IgD-negative memory B cell (primary cell): ENCODE measurements around the gene ZDHHC24. TPM values are rescaled to one million over a fixed set of nuclear protein-coding genes. Genes with fewer than 3 reads are reported as not detected.

Source experiments
- H3K27ac Mint-ChIP-seq, 3 donors: one replicate each; pipeline ENCODE4 v1.8.0; 2020 to 2022; ENCODE audit warnings: mild to moderate bottlenecking in 3 of 3, mixed read lengths in 3 of 3, moderate library complexity in 1 of 3
- H3K27me3 Mint-ChIP-seq: one replicate; pipeline ENCODE4 v1.8.0; 2021; ENCODE audit warnings: mixed read lengths
- H3K36me3 Mint-ChIP-seq: one replicate; pipeline ENCODE4 v1.8.0; 2020; ENCODE audit warnings: mild to moderate bottlenecking, mixed read lengths
- H3K4me1 Mint-ChIP-seq, 3 donors: one replicate each; pipeline ENCODE4 v1.8.0; 2020 to 2022; ENCODE audit warnings: mixed read lengths in 3 of 3, mild to moderate bottlenecking in 1 of 3
- H3K4me3 Mint-ChIP-seq, 4 donors: one replicate each; pipeline ENCODE4 v1.8.0; 2020 to 2022; ENCODE audit warnings: mild to moderate bottlenecking in 4 of 4, mixed read lengths in 4 of 4, moderate library complexity in 3 of 4
- H3K9me3 Mint-ChIP-seq, 3 donors: one replicate each; pipeline ENCODE4 v1.8.0; 2020 to 2021; ENCODE audit warnings: mixed read lengths in 3 of 3, mild to moderate bottlenecking in 1 of 3
- polyA plus RNA-seq: library from polyadenylated mRNA; unstranded; fragments of 300-500 nt; fragmentation: Illumina TruSeq; gene quantifications from one replicate; pipeline ENCODE4 v1.2.3, GENCODE V29; 2021

ZDHHC24 gene
- polyA plus RNA-seq, 1 donor from 2014 or later = 21.6 TPM

DNA sequence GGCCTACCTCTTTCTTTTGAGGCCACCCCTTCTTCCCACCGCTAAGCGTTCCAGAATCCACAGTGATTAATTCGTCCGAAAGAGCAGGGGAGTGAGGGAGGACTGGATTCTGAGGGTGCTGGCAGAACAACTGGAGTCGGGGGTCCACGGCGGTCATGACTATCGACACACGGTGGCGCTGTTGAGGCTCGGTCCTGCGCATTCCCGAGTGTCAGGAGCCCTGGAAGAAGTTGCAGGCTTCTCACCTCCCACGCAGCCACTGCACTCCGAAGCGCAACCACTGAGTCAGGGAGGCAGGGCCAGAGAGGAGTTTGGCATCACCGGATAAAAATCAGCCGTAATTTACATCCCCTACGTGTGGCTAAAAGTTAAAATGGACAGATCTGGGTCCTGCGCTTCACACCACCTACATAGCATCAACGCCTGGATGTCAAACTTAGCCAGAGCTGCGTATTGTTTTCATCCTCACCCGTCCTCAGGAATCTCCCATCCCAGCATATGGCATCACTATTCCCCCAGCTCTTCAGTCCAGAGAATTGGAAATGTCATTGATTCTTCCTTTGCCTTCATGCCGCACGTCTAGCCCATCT, 33.3 kb upstream of the ZDHHC24 start:
- Mint-ChIP-seq H3K36me3 (no peaks in the 10 kb centered on the region), H3K27ac (no peak overlapping the region), H3K4me3 (peak overlapping the region in 2 of 4 donors; percentile 84 to 85), H3K27me3 (peaks cover 4% of the 10 kb centered on the region), H3K9me3 (peaks cover 0 to 6% (median 4%) of the 10 kb centered on the region in 3 donors), H3K4me1 (peaks cover 0 to 6% (median 6%) of the 10 kb centered on the region in 3 donors)

DNA sequence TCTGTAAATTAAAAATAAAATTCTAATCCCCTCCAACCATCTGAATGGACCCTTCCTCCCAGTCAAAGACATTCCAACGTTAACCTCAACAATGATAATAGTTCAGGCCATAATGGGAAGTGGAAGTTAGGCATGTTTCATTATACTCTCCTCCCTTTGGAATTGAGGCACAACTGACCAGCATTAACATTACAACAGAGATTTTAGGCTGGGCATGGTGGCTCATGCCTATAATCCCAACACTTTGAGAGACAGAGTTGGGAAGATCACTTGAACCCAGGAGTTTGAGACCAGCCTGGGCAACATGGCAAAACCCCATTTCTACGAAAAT, 25.0 kb upstream of the ZDHHC24 start:
- H3K36me3 Mint-ChIP-seq = no peaks in the 10 kb centered on the region
- peaks cover 11% of the 10 kb centered on the region for H3K27me3 Mint-ChIP-seq
- H3K4me1 Mint-ChIP-seq = peaks cover 0 to 3% (median 2%) of the 10 kb centered on the region in 3 donors
- H3K9me3 Mint-ChIP-seq = peaks cover 0 to 2% (median 0%) of the 10 kb centered on the region in 3 donors
- H3K27ac Mint-ChIP-seq = no peak overlapping the region
- H3K4me3 Mint-ChIP-seq = peak overlapping the region in 1 of 4 donors; percentile 1

DNA sequence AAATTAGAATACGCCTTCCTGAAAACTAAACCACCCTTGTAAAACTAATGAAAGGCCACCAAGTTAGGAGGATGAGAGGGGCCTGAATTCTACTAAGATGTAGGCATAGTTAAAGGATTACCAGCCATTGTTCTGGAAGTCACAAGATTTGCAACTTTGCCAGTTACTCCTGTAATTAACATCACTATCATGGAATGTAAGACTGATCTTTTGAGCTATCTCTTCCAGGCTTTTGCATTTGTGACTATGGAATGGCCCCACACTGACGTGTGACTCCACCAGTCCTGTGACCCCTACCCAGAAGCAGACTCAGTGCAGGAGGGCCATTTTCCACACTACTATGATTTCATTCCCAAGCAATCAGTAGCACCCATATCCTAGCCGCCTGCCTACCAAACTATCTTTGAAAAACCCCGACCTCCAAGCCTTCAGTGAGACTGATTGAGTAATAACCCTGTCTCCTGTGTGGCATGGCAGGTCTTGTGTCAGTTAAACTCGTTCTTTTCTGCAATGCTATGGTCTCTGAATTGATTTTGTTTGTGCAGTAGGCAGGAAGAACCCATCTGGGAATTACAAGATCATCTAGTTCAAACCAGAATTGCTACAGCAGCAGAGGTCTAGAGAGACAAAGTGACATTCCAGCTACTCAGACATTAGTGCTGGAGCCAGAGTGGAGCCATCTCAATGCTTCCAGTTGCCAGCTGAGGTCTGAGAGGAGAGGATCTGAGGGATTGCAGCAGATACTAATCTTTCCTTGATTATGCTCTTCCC, 24.4 kb upstream of the ZDHHC24 start:
- peak overlapping the region in 2 of 4 donors; percentile 49 to 62 for H3K4me3 Mint-ChIP-seq
- H3K27ac Mint-ChIP-seq = peak overlapping the region in 1 of 3 donors; percentile 27
- H3K4me1 Mint-ChIP-seq = peaks cover 0 to 3% (median 2%) of the 10 kb centered on the region in 3 donors
- peaks cover 0 to 2% (median 0%) of the 10 kb centered on the region in 3 donors for H3K9me3 Mint-ChIP-seq
- H3K27me3 Mint-ChIP-seq = peaks cover 9% of the 10 kb centered on the region
- H3K36me3 Mint-ChIP-seq = no peaks in the 10 kb centered on the region

DNA sequence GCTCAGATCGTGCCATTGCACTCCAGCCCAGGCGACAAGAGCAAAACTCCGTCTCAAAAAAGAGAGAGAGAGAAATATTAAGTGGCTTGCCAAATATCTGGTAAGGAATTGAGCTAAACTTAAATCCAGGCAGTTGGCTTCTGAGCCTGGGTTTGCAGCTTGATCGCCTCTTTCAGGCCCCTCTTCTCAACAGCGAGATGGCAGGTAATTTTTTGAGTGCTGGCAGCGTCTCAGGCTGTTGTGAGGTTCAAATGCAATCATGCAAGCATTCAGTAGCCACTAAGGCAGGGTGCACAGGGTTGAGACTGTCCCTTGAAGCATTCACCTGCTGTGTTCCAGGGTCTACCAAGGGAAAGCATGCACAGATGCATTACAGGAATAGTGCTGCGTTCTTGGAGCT, 23.2 kb upstream of the ZDHHC24 start:
- Mint-ChIP-seq H3K27ac (no peak overlapping the region), H3K4me3 (peak overlapping the region in 2 of 4 donors; percentile 53 to 83), H3K36me3 (no peaks in the 10 kb centered on the region), H3K27me3 (peaks cover 7% of the 10 kb centered on the region), H3K4me1 (peaks cover 0 to 3% (median 2%) of the 10 kb centered on the region in 3 donors), H3K9me3 (no peaks in the 10 kb centered on the region)

DNA sequence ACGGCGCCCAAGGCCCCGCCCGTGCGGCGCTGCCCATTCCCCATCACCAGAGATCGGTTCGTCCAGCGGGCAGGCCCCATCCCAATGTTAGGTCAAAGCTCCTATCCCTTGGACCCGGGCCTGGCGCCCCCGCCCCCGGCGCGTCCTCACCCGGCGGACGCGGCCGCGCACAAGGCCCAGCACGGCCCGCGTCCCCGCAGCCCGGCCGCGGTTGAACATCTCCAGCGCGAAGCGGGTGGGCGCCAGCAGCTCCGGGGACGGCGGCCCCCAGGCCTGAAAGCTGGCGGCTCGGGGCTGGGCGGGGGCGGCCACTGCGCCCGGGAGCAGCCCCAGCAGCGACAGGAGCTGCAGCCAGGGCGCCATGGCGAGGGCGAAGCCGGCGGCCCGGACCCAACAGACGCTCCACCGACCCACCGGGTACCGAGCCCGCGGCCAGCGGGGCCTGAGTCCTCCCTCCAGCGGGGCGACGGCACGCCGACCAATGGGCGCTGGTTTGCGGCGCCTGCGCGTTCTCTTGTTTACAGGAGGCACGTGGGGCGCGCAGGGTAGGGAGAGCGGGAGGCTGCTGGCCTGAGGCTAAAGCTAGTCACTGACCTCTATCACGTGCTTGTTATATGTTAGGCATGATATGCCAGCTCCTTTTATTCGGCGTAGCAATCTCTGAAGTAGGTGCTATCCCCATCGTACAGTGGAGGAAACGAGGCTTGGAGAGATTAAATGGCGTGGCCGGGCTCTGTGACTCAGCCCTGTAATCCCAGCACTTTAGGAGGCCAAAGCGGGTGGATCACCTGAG, 22.5 kb upstream of the ZDHHC24 start, which contains the start of gene CTSF:
TSS of gene CTSF (minus strand) at position 483 of the 793 bp plus-strand sequence. CDS start at position 363, 120 bp downstream.
- H3K4me3 Mint-ChIP-seq = peak within 1 kb of the TSS; percentile 72 to 89 (median 81)
- H3K4me1 Mint-ChIP-seq = peaks cover 0 to 3% (median 2%) of the 10 kb centered on the region in 3 donors
- no peaks in the 10 kb centered on the region for H3K36me3 Mint-ChIP-seq
- peak within 1 kb of the TSS in 1 of 3 donors; percentile 28 for H3K27ac Mint-ChIP-seq
- peaks cover 4% of the 10 kb centered on the region for H3K27me3 Mint-ChIP-seq
- H3K9me3 Mint-ChIP-seq = no peaks in the 10 kb centered on the region

DNA sequence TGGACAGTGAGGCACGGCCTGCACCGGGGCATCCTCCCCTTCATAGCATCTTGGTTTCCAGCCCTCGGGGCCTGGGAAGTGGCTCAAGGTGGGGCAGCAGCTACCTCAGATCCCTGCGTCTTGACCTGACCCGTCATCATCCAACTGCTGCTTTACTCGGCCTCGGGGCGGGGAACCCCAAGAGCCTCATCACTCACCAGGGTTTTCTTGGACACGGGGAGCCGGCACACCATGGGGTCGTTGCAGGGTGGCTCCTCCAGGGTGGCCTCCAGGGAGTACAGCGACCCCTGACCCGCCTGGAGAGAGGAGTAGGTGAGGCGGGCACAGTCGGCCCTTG, 21.9 kb upstream of the ZDHHC24 start:
- Mint-ChIP-seq H3K4me1 (peaks cover 0 to 3% (median 2%) of the 10 kb centered on the region in 3 donors), H3K27me3 (peaks cover 4% of the 10 kb centered on the region), H3K4me3 (peak overlapping the region; percentile 63 to 85 (median 78)), H3K36me3 (no peaks in the 10 kb centered on the region), H3K27ac (no peak overlapping the region), H3K9me3 (no peaks in the 10 kb centered on the region)

DNA sequence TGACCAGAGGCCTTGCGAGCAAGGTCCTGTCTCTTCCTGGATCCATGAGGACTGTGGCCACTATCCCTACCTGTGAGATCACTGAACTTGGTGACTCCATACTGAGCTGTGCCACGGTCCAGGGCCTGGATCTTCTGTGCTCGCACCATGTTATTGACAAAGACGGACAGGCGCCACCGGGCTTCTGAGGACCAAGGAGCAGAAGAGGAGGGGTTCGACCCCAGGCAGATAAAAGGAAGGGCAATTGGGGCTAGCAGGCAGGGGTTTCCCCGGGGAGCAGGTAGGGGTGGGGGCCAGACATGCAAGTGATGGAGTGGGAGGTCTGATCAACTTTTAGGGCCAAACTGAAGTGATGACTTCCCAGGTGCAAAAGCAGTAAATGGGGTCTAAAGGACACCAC, 20.4 kb upstream of the ZDHHC24 start:
- Mint-ChIP-seq H3K27me3 (peaks cover 6% of the 10 kb centered on the region), H3K36me3 (no peaks in the 10 kb centered on the region), H3K27ac (no peak overlapping the region), H3K4me1 (peaks cover 0 to 3% (median 2%) of the 10 kb centered on the region in 3 donors), H3K4me3 (peak overlapping the region in 1 of 4 donors; percentile 35), H3K9me3 (no peaks in the 10 kb centered on the region)

DNA sequence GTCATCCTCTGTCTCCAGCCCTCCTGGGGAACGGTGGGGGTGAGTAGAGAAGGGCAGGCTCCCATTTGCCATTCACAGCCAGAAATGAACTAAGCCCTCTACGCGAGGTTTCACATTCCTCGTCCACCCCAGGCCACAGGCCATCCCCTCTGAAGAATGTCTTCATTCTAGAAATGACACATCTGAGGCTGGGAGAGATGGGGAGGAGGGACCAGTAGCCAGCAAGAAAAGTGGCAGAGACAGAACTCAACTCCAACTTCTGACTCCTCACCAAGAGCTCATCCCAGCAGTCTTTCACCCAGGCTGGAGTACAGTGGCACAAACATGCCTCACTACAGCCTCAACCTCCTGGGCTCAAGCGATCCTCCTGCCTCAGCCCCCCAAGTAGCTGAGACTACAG, 19.1 kb upstream of the ZDHHC24 start:
- H3K27me3 Mint-ChIP-seq = peaks cover 13% of the 10 kb centered on the region
- no peak overlapping the region for H3K4me3 Mint-ChIP-seq
- peak overlapping the region in 1 of 3 donors; percentile 22 for H3K27ac Mint-ChIP-seq
- H3K4me1 Mint-ChIP-seq = peaks cover 0 to 3% (median 2%) of the 10 kb centered on the region in 3 donors
- no peaks in the 10 kb centered on the region for H3K36me3 Mint-ChIP-seq
- H3K9me3 Mint-ChIP-seq = no peaks in the 10 kb centered on the region

DNA sequence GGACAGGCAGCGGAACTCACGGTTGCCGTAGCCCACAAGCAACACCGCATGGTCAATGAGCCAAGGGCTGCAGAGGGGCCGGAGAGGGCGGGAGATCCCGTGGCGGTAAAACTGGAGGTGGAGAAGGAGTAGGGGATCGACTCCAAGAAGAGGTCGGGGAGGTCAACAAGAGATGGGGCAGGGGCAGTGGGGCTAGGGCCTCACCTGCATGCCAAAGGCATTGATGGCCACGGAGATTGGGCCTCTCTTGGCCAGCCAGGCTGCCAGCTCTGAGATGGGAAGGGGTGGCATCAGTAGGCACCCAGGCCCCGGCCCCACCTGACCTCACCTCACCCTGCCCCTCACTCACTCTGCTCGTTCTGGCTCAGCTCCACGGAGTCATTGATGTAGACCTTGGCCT, 18.7 kb upstream of the ZDHHC24 start:
- H3K4me3 Mint-ChIP-seq = no peak overlapping the region
- peaks cover 0 to 3% (median 2%) of the 10 kb centered on the region in 3 donors for H3K4me1 Mint-ChIP-seq
- H3K9me3 Mint-ChIP-seq = no peaks in the 10 kb centered on the region
- peak overlapping the region in 1 of 3 donors; percentile 22 for H3K27ac Mint-ChIP-seq
- no peaks in the 10 kb centered on the region for H3K36me3 Mint-ChIP-seq
- peaks cover 13% of the 10 kb centered on the region for H3K27me3 Mint-ChIP-seq

DNA sequence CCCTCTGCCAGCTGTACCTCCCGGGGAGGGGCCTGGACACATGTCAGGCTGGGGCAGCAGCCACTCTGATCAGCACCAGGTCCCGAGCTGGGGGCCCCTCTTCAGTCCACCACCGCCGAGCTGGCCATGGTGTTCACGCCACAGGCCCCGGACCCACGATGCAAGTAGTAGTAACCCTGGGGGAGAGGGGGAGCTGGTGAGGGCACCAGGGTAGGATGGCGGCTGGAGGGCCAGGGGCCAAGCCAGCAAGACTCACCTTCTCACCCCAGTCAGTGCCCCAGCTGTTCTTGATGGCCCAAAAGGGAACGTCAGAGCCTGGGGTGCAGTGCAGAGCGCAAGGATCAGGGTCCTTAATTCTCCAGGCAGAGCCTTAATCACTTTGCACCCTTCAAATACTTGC, 18.0 kb upstream of the ZDHHC24 start:
- no peaks in the 10 kb centered on the region for H3K36me3 Mint-ChIP-seq
- H3K4me1 Mint-ChIP-seq = peaks cover 0 to 3% (median 2%) of the 10 kb centered on the region in 3 donors
- H3K9me3 Mint-ChIP-seq = no peaks in the 10 kb centered on the region
- no peak overlapping the region for H3K27ac Mint-ChIP-seq
- H3K27me3 Mint-ChIP-seq = peaks cover 15% of the 10 kb centered on the region
- H3K4me3 Mint-ChIP-seq = no peak overlapping the region

DNA sequence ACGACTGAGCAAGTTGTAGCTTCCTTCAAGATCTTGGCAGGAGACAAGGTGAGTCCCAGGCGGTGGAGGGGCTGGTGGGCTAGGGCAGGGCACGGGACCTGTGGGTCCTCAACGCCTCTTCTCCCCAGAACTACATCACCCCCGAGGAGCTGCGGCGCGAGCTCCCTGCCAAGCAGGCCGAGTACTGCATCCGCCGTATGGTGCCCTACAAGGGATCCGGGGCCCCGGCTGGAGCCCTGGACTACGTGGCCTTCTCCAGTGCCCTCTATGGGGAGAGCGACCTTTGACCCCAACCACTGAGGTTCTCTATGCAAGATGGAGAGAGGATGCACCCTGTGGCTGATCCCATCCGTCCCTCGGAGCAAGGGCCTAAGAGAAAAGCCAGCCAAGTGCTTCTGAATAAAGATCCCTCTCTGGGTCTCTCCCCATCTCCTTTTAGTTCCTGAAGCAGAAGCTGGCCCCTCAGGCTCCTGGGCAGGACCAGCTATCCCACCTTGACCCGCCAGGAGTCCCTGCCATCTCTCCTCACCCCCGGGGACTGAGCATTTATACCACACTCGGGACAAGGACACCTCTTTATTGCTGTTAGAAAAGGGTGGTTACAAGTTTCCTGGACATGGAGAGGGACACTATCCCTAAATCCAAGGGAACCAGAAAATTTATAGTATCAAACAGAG, 17.2 kb upstream of the ZDHHC24 start:
- H3K4me1 Mint-ChIP-seq = peaks cover 0 to 1% (median 0%) of the 10 kb centered on the region in 3 donors
- no peaks in the 10 kb centered on the region for H3K9me3 Mint-ChIP-seq
- no peak overlapping the region for H3K4me3 Mint-ChIP-seq
- H3K36me3 Mint-ChIP-seq = no peaks in the 10 kb centered on the region
- peaks cover 16% of the 10 kb centered on the region for H3K27me3 Mint-ChIP-seq
- H3K27ac Mint-ChIP-seq = peak overlapping the region in 1 of 3 donors; percentile 8

DNA sequence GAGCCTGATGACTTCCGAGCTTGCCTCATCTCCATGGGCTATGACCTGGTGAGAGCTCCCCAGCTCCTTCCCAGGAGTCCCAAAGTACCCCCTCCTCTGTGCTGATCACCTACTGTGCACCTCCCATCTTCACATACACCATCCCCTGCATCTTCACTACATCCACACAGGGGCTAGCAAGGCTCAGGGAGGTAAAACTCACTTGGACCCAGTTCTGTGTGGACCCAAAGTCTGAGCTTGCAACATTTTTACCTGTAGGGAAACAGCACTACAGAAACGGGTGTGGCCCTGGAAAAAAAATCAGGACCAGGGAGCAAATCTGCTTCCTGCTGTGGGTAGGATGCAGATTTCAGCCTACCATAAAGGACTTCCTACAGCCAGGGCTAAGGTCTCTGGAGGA, 16.4 kb upstream of the ZDHHC24 start:
- H3K36me3 Mint-ChIP-seq = no peaks in the 10 kb centered on the region
- H3K9me3 Mint-ChIP-seq = no peaks in the 10 kb centered on the region
- peaks cover 0 to 1% (median 0%) of the 10 kb centered on the region in 3 donors for H3K4me1 Mint-ChIP-seq
- H3K27ac Mint-ChIP-seq = no peak overlapping the region
- H3K4me3 Mint-ChIP-seq = no peak overlapping the region
- H3K27me3 Mint-ChIP-seq = peaks cover 16% of the 10 kb centered on the region

DNA sequence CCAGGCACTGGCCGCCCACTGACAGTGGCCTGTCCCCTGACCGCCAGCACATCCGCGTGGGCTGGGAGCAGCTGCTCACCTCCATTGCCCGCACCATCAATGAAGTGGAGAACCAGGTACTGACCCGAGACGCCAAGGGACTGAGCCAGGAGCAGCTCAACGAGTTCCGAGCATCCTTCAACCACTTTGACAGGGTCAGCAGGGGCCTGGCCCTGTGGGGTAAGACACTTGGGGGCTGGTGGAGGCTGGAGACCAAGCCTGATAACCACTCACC, 16.1 kb upstream of the ZDHHC24 start:
- H3K27me3 Mint-ChIP-seq = peaks cover 16% of the 10 kb centered on the region
- no peak overlapping the region for H3K4me3 Mint-ChIP-seq
- no peaks in the 10 kb centered on the region for H3K9me3 Mint-ChIP-seq
- peak overlapping the region in 1 of 3 donors; percentile 87 for H3K27ac Mint-ChIP-seq
- H3K4me1 Mint-ChIP-seq = peaks cover 0 to 1% (median 0%) of the 10 kb centered on the region in 3 donors
- no peaks in the 10 kb centered on the region for H3K36me3 Mint-ChIP-seq

DNA sequence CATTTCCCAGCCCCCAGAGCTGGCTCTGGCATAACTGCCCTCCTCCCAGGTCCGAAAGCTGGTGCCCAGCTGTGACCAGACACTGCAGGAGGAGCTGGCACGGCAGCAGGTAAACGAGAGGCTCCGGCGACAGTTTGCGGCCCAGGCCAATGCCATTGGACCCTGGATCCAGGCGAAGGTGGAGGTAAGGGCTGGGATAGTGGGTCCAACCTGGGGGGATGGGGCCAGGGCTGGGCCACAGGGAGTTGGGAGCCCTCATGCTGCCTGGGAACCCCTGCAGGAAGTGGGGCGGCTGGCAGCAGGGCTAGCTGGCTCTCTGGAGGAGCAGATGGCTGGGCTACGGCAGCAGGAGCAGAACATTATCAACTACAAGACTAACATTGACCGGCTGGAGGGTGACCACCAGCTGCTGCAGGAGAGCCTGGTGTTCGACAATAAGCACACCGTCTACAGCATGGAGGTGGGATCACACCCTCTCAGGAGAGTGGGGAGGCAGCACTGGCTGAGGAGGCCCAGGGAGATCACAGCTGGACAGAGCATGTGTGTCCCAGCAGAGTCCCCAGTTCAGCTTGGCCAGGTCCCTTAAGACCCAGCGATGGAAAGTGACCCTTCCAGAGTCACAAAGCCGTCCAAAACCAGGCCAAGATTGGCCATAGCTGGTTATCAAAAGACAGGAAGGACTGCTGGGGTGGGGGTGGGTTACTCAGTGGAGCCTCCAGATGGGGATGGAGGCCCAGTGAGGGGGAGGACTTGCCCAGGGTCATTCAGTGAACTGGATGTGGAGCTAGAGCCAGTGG, 15.5 kb upstream of the ZDHHC24 start:
- peaks cover 16% of the 10 kb centered on the region for H3K27me3 Mint-ChIP-seq
- no peak overlapping the region for H3K4me3 Mint-ChIP-seq
- H3K4me1 Mint-ChIP-seq = no peaks in the 10 kb centered on the region
- peak overlapping the region in 1 of 3 donors; percentile 87 for H3K27ac Mint-ChIP-seq
- H3K9me3 Mint-ChIP-seq = no peaks in the 10 kb centered on the region
- H3K36me3 Mint-ChIP-seq = no peaks in the 10 kb centered on the region
